Endothelial cell of umbilical vein (primary cell): Measurements from ENCODE around the gene SYT8. TPM values are rescaled to one million over a fixed set of nuclear protein-coding genes. Genes with fewer than 3 reads are reported as not detected.

Experiments
- microRNA-seq: library from miRNA; unstranded; fragments of <30 nt; microRNA quantifications from one replicate; pipeline ENCODE4 v1.2.0, GENCODE V29; 2021; ENCODE audit warnings: borderline number of aligned reads, borderline replicate concordance
- polyA plus RNA-seq, 4 experiments: library from polyadenylated mRNA; depleted of rRNA in 3 of 4; stranded (reverse) in 3 of 4; unstranded in 1 of 4; fragments of >200 nt; gene quantifications; 2 replicates each; pipeline versions ENCODE4 v1.2.1 to v1.2.3, GENCODE V29; 2011 to 2012; ENCODE audit warnings: missing spikeins in 1 of 4
- small RNA-seq: library from RNA; depleted of rRNA; stranded (forward); fragments of <200 nt; gene quantifications from one replicate; pipeline ENCODE3, GENCODE V24; 2012; ENCODE audit warnings: low replicate concordance, low read depth; ENCODE audit not compliant: insufficient read depth, insufficient read length
- total RNA-seq: library from RNA; stranded (reverse); gene quantifications from 2 replicates; pipeline ENCODE4 v1.2.3, GENCODE V29; 2021

Gene SYT8
- total and polyA plus RNA-seq, 2 donors (not counting 3 experiments of a cell fraction or from before 2014, with no cell fraction given), result not detected

Small RNAs within 50 kb of the gene (microRNA-seq; reads per million reads assigned to microRNA genes)
- gene MIR4298 (not detected), gene MIR7847 (not detected)

Small RNAs within 50 kb of the gene (small RNA-seq; reads per million reads assigned to genes)
- gene AC051649.1 (not detected), gene MIR4298 (not detected)

Other genes starting within 250 kb of the SYT8 start
- not detected in 2 replicates for gene KRTAP5-1, start 249.7 kb upstream of the SYT8 start, total RNA-seq
- gene KRTAP5-1, start 249.7 kb upstream of the SYT8 start, polyA plus RNA-seq, result not detected in 2 replicates
- gene KRTAP5-2, start 236.7 kb upstream of the SYT8 start, total RNA-seq, result not detected in 2 replicates
- not detected in 2 replicates for gene KRTAP5-2, start 236.7 kb upstream of the SYT8 start, polyA plus RNA-seq
- gene KRTAP5-3, start 226.5 kb upstream of the SYT8 start, total RNA-seq, result not detected in 2 replicates
- gene KRTAP5-3, start 226.5 kb upstream of the SYT8 start, polyA plus RNA-seq, result not detected in 2 replicates
- gene KRTAP5-4, start 212.9 kb upstream of the SYT8 start, total RNA-seq, result not detected in 2 replicates
- not detected in 2 replicates for gene KRTAP5-4, start 212.9 kb upstream of the SYT8 start, polyA plus RNA-seq
- not detected in 2 replicates for gene KRTAP5-5, start 205.2 kb upstream of the SYT8 start, total RNA-seq
- gene KRTAP5-5, start 205.2 kb upstream of the SYT8 start, polyA plus RNA-seq, result not detected in 2 replicates
- not detected in 2 replicates for gene KRTAP5-6, start 137.8 kb upstream of the SYT8 start, total RNA-seq
- gene KRTAP5-6, start 137.8 kb upstream of the SYT8 start, polyA plus RNA-seq, result not detected in 2 replicates
- gene IFITM10, start 84.4 kb upstream of the SYT8 start, total RNA-seq, result 0.62 and 0.66 TPM in 2 replicates
- gene IFITM10, start 84.4 kb upstream of the SYT8 start, polyA plus RNA-seq, result 0.04 and 0.08 TPM in 2 replicates
- gene CTSD, start 71.1 kb upstream of the SYT8 start, total RNA-seq, result 197 and 215 TPM in 2 replicates
- 248 and 344 TPM in 2 replicates for gene CTSD, start 71.1 kb upstream of the SYT8 start, polyA plus RNA-seq
- gene TNNI2, start 4.0 kb downstream of the SYT8 start, total RNA-seq, result not detected in 2 replicates
- not detected in 2 replicates for gene TNNI2, start 4.0 kb downstream of the SYT8 start, polyA plus RNA-seq
- not detected in 2 replicates for gene LSP1, start 18.1 kb downstream of the SYT8 start, total RNA-seq
- gene LSP1, start 18.1 kb downstream of the SYT8 start, polyA plus RNA-seq, result not detected in 2 replicates
- not detected in 2 replicates for gene PRR33, start 56.9 kb downstream of the SYT8 start, total RNA-seq
- gene PRR33, start 56.9 kb downstream of the SYT8 start, polyA plus RNA-seq, result not detected in 2 replicates
- gene TNNT3, start 84.7 kb downstream of the SYT8 start, total RNA-seq, result not detected in 2 replicates
- gene TNNT3, start 84.7 kb downstream of the SYT8 start, polyA plus RNA-seq, result not detected in 2 replicates
- gene MRPL23, start 112.3 kb downstream of the SYT8 start, total RNA-seq, result 72.7 and 81.6 TPM in 2 replicates
- 206 and 222 TPM in 2 replicates for gene MRPL23, start 112.3 kb downstream of the SYT8 start, polyA plus RNA-seq
- gene H19, start 162.9 kb downstream of the SYT8 start, total RNA-seq, result 0.37 and 3.2 TPM in 2 replicates
- 0.21 and 0.68 TPM in 2 replicates for gene H19, start 162.9 kb downstream of the SYT8 start, polyA plus RNA-seq